A549 (cell line): ENCODE results near the gene ELAVL4.

ENCODE experiments used
- EHMT2 ChIP-seq: fragments of 200-600 bp; sonication (generic); IDR thresholded peaks from 2 replicates; pipeline ENCODE4 v1.6.1; 2016; ENCODE audit warnings: antibody characterized with exemption, low read depth, mild to moderate bottlenecking, moderate library complexity
- EP300 ChIP-seq, 2 experiments: fragments of >200 bp; sonication (Bioruptor Twin); formaldehyde crosslinking; IDR thresholded peaks; 2 replicates in 1 of 2; 3 replicates in 1 of 2; pipeline ENCODE4 v1.6.1; 2016 to 2017
- FOSL2 ChIP-seq, 2 experiments: fragments of 450-650 bp in 1 of 2; fragments of >200 bp in 1 of 2; sonication (Bioruptor Twin) in 1 of 2; formaldehyde crosslinking; IDR thresholded peaks; 2 replicates each; pipeline versions ENCODE4 v1.5.0 to v1.6.1; 2016 to 2020; ENCODE audit warnings: mild to moderate bottlenecking in 1 of 2, moderate library complexity in 1 of 2
- MYC ChIP-seq: IDR thresholded peaks from 2 replicates; pipeline ENCODE4 v1.6.1; 2012; ENCODE audit warnings: mild to moderate bottlenecking, inconsistent platforms, low read length, improper control_type of control experiment, borderline replicate concordance
- POLR2A ChIP-seq: IDR thresholded peaks from 2 replicates; pipeline ENCODE4 v1.6.1; 2012; ENCODE audit warnings: mild to moderate bottlenecking, low read length
- TF ChIP-seq, protein P1 (sequence below): fragments of >200 bp; sonication (Bioruptor Twin); formaldehyde crosslinking; IDR thresholded peaks from 3 replicates; pipeline ENCODE4 v1.5.1; 2016

DNA sequence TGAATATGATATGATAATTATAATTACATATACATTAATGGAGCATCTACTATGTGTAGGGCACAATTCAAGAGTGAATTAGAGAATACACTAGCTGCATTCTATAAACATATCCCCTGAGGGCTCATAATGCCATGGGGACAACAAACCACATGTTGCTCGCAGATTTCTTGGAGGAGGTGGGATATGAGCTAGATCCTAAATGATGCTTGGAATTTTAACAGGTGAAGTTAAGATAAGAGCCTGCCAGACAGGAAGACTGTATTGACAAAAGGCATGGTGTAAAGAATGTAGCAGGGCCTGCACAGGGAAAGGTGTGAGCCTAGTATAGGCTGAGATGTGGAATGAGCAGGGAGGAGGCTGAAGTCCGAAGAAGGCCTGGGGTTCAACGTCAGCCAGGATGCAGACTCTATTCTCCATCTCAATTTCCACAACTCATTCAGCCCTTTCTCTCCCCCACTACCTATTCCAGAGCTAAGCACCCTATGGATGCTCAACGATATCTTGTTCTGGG, 120.2 kb downstream of the ELAVL4 start:
- TF ChIP-seq POLR2A (no peak), EP300 (IDR thresholded peaks at IDR 0.05) (no peak), FOSL2 (IDR thresholded peaks at IDR 0.05) (no peak), FOSL2 (CRISPR knock-in tag; IDR thresholded peaks at IDR 0.05) (no peak), MYC (no peak), EHMT2 (no peak)
- TF ChIP-seq, protein P1, sequence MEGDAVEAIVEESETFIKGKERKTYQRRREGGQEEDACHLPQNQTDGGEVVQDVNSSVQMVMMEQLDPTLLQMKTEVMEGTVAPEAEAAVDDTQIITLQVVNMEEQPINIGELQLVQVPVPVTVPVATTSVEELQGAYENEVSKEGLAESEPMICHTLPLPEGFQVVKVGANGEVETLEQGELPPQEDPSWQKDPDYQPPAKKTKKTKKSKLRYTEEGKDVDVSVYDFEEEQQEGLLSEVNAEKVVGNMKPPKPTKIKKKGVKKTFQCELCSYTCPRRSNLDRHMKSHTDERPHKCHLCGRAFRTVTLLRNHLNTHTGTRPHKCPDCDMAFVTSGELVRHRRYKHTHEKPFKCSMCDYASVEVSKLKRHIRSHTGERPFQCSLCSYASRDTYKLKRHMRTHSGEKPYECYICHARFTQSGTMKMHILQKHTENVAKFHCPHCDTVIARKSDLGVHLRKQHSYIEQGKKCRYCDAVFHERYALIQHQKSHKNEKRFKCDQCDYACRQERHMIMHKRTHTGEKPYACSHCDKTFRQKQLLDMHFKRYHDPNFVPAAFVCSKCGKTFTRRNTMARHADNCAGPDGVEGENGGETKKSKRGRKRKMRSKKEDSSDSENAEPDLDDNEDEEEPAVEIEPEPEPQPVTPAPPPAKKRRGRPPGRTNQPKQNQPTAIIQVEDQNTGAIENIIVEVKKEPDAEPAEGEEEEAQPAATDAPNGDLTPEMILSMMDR = no peak
